ENCODE measurements around the gene HSPBAP1. TPM values are rescaled to one million over a fixed set of nuclear protein-coding genes. Genes with fewer than 3 reads are reported as not detected.

HSPBAP1 gene
- total RNA-seq, 2 donors from 2014 or later: 4.1 to 9.3 TPM

GRCh38 chr3:122691195-122691594 is 102.4 kb downstream of the HSPBAP1 start:
- 91% methylated on average over 4 of the region's 4 CpGs for WGBS
- H3K4me1 ChIP-seq (replicated peaks): no peaks in the 10 kb centered on the region
- TF ChIP-seq POLR2A (IDR thresholded peaks at IDR 0.05) (no peak), POLR2AphosphoS5 (IDR thresholded peaks at IDR 0.05) (no peak)
- TF ChIP-seq, protein P1, sequence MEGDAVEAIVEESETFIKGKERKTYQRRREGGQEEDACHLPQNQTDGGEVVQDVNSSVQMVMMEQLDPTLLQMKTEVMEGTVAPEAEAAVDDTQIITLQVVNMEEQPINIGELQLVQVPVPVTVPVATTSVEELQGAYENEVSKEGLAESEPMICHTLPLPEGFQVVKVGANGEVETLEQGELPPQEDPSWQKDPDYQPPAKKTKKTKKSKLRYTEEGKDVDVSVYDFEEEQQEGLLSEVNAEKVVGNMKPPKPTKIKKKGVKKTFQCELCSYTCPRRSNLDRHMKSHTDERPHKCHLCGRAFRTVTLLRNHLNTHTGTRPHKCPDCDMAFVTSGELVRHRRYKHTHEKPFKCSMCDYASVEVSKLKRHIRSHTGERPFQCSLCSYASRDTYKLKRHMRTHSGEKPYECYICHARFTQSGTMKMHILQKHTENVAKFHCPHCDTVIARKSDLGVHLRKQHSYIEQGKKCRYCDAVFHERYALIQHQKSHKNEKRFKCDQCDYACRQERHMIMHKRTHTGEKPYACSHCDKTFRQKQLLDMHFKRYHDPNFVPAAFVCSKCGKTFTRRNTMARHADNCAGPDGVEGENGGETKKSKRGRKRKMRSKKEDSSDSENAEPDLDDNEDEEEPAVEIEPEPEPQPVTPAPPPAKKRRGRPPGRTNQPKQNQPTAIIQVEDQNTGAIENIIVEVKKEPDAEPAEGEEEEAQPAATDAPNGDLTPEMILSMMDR (IDR thresholded peaks at IDR 0.05): no peak
- no peak overlapping the region for H3K4me3 ChIP-seq
- no peaks in the 10 kb centered on the region for H3K9me3 ChIP-seq
- no peaks in the 10 kb centered on the region for H3K27me3 ChIP-seq (replicated peaks; ENCODE audit: insufficient read depth)
- no peak overlapping the region for H3K27ac ChIP-seq
- H3K36me3 ChIP-seq: peaks cover 0 to 3% of the 10 kb centered on the region in 2 donors
- DNase-seq (ENCODE audit: low spot score): no peak
- intact Hi-C loops (cut with DNase I): no loop called here

DNA sequence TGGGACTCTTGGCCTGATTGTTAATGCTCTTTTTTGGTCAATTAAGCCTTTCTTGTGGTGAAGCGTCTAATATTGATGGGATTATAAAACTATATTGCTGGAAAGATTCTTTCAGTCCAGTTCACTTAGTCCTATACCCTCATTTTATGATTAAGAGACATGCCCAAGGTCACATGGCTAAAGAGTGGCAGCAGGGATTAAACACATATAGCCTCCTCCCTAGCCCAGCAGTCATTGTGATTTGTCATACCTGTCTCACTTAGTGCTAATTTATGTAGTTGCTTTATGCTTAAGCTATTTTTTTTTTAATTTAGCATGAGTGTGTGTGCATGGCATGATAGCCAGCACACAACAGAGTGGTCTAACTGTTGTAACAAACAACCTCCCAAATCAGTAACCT is 103.5 kb downstream of the HSPBAP1 start:
- TF ChIP-seq, protein P1 (IDR thresholded peaks at IDR 0.05): no peak
- TF ChIP-seq POLR2AphosphoS5 (IDR thresholded peaks at IDR 0.05): no peak
- TF ChIP-seq POLR2A (IDR thresholded peaks at IDR 0.05): no peak
- WGBS: 100% methylated on average over 1 of the region's 1 CpG
- Histone ChIP-seq H3K9me3 (no peaks in the 10 kb centered on the region), H3K27me3 (replicated peaks; ENCODE audit: insufficient read depth) (no peaks in the 10 kb centered on the region), H3K27ac (no peak overlapping the region), H3K36me3 (peaks cover 0 to 3% of the 10 kb centered on the region in 2 donors), H3K4me1 (replicated peaks) (no peaks in the 10 kb centered on the region), H3K4me3 (no peak overlapping the region)
- no peak for DNase-seq (ENCODE audit: low spot score)
- intact Hi-C loops (cut with DNase I): no loop called here

Other genes starting within 250 kb of the HSPBAP1 start
- gene PARP9, start 229.5 kb downstream of the HSPBAP1 start, total RNA-seq: 10 to 100 TPM; 30.4 to 41.7 TPM
- gene DTX3L, start 229.5 kb downstream of the HSPBAP1 start, total RNA-seq: 10 to 100 TPM; 22.8 to 46.3 TPM
- 1 to 10 TPM in 1 of 2 donors, under 1 TPM in 1; 0.23 to 2.7 TPM for gene PARP15, start 216.2 kb downstream of the HSPBAP1 start, total RNA-seq
- gene PARP14, start 113.0 kb downstream of the HSPBAP1 start, total RNA-seq: 10 to 100 TPM; 28.1 to 43.3 TPM
- 10 to 100 TPM; 26.7 to 34.7 TPM for gene SLC49A4, start 1.2 kb upstream of the HSPBAP1 start, total RNA-seq
- 1 to 10 TPM in 1 of 2 donors, under 1 TPM in 1; 0.09 to 2.9 TPM for gene SEMA5B, start 233.9 kb upstream of the HSPBAP1 start, total RNA-seq